DOHH2 (cell line): ENCODE data around the gene PSMD4.

Source experiments
- H3F3A ChIP-seq: fragments of 200-600 bp; sonication (generic), shearing (Covaris generic); 2 replicates; pipeline ENCODE4 v1.6.0; 2016; ENCODE audit warnings: antibody characterized with exemption, mild to moderate bottlenecking; ENCODE audit not compliant: control insufficient read depth, insufficient read depth
- H3K27ac ChIP-seq: fragments of 200-600 bp; sonication (generic); 2 replicates; pipeline ENCODE4 v1.5.1; 2014; ENCODE audit warnings: low read depth, mild to moderate bottlenecking, low read length, moderate library complexity
- H3K27me3 ChIP-seq: fragments of 200-600 bp; sonication (generic); 2 replicates; pipeline ENCODE4 v1.6.1; 2014; ENCODE audit warnings: mild to moderate bottlenecking, low read length, mixed read lengths; ENCODE audit not compliant: control insufficient read depth
- H3K36me3 ChIP-seq: fragments of 200-600 bp; sonication (generic); 2 replicates; pipeline ENCODE4 v1.6.1; 2014; ENCODE audit warnings: mild to moderate bottlenecking, low read length, moderate library complexity, mixed read lengths; ENCODE audit not compliant: control insufficient read depth
- H3K4me1 ChIP-seq: fragments of 200-600 bp; sonication (generic); 2 replicates; pipeline ENCODE4 v1.6.1; 2014; ENCODE audit warnings: mild to moderate bottlenecking, low read length, mixed read lengths; ENCODE audit not compliant: control insufficient read depth
- H3K4me2 ChIP-seq: fragments of 200-600 bp; sonication (generic); 2 replicates; pipeline ENCODE4 v1.6.0; 2014; ENCODE audit warnings: mild to moderate bottlenecking, low read length, moderate library complexity
- H3K4me3 ChIP-seq: fragments of 200-600 bp; sonication (generic); 2 replicates; pipeline ENCODE4 v1.5.1; 2014; ENCODE audit warnings: mild to moderate bottlenecking, low read length, mixed read lengths
- H3K79me2 ChIP-seq: fragments of 200-600 bp; sonication (generic); 2 replicates; pipeline ENCODE4 v1.6.1; 2014; ENCODE audit warnings: mild to moderate bottlenecking, low read length, mixed read lengths; ENCODE audit not compliant: control insufficient read depth
- H3K9me2 ChIP-seq: fragments of 200-600 bp; sonication (generic); replicated peaks from 2 replicates; pipeline ENCODE4 v1.6.1; 2014; ENCODE audit warnings: mild to moderate bottlenecking, low read length, mixed read lengths; ENCODE audit not compliant: control insufficient read depth
- H3K9me3 ChIP-seq: fragments of 200-600 bp; sonication (generic); 2 replicates; pipeline ENCODE4 v1.6.1; 2014; ENCODE audit warnings: antibody characterized with exemption, low read length, mixed read lengths; ENCODE audit not compliant: control insufficient read depth, insufficient read depth
- H4K20me1 ChIP-seq: fragments of 200-600 bp; sonication (generic); 2 replicates; pipeline ENCODE4 v1.6.0; 2014; ENCODE audit warnings: low read depth, mild to moderate bottlenecking, antibody characterized with exemption, low read length, moderate library complexity; ENCODE audit not compliant: control insufficient read depth, insufficient read depth
- EZH2phosphoT487 ChIP-seq: fragments of 200-600 bp; sonication (generic); IDR thresholded peaks from 2 replicates; pipeline ENCODE4 v1.6.1; 2017; ENCODE audit warnings: borderline replicate concordance, mild to moderate bottlenecking, antibody characterized with exemption, low read length, moderate library complexity, mixed read lengths
- TF ChIP-seq, protein P1 (sequence below): fragments of 200-600 bp; sonication (generic); IDR thresholded peaks from one replicate; pipeline ENCODE4 v1.5.1; 2014; ENCODE audit warnings: antibody characterized with exemption, mild to moderate bottlenecking, low read depth, low read length; ENCODE audit not compliant: poor library complexity, severe bottlenecking

Gene PSMD4

DNA sequence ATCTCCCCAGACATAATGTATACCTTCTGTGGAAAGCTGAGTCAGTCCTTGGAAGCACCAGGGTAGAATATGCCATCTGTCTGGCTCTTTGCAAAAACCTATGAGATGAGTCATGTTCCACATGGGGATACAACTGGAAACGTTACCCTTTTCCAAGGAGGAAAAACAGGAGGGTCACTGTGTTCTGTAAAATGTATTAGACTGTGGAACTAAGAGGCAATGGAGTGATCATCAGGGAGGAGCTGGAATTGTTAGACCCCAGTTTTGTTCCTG is 16.1 kb upstream of the PSMD4 start:
- no peaks in the 10 kb centered on the region for H3K9me2 ChIP-seq
- TF ChIP-seq, protein P1, sequence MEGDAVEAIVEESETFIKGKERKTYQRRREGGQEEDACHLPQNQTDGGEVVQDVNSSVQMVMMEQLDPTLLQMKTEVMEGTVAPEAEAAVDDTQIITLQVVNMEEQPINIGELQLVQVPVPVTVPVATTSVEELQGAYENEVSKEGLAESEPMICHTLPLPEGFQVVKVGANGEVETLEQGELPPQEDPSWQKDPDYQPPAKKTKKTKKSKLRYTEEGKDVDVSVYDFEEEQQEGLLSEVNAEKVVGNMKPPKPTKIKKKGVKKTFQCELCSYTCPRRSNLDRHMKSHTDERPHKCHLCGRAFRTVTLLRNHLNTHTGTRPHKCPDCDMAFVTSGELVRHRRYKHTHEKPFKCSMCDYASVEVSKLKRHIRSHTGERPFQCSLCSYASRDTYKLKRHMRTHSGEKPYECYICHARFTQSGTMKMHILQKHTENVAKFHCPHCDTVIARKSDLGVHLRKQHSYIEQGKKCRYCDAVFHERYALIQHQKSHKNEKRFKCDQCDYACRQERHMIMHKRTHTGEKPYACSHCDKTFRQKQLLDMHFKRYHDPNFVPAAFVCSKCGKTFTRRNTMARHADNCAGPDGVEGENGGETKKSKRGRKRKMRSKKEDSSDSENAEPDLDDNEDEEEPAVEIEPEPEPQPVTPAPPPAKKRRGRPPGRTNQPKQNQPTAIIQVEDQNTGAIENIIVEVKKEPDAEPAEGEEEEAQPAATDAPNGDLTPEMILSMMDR = no peak
- TF ChIP-seq EZH2phosphoT487 = no peak
- H3K79me2 ChIP-seq = peaks cover 3% of the 10 kb centered on the region
- no peak overlapping the region for H3K4me2 ChIP-seq
- peaks cover 7% of the 10 kb centered on the region; the same call in 1 of the 2 replicates for H3K4me1 ChIP-seq
- H3K4me3 ChIP-seq = no peak overlapping the region
- H3K9me3 ChIP-seq = no peaks in the 10 kb centered on the region
- H3K36me3 ChIP-seq = peaks cover 96% of the 10 kb centered on the region
- no peaks in the 10 kb centered on the region for H3K27me3 ChIP-seq
- no peaks in the 10 kb centered on the region for H3F3A ChIP-seq
- no peak overlapping the region for H3K27ac ChIP-seq
- H4K20me1 ChIP-seq = no peaks in the 10 kb centered on the region; the same call in 1 of the 2 replicates

DNA sequence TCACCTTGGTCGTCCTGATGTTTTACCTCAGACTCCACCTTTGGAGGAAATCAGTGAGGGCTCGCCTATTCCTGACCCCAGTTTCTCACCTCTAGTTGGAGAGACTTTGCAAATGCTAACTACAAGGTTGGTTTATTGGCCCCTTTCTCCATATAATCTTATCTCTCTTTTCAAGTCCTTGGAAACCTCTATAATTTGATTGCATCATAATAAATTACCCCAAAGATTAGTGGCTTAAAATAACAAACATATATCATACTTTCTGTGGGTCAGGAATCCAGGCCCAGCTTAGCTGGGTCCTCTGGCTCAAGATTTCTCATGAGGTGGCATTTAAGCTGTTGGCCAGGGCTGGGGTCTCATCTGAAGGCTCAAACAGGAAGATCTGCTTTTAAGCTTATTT is 12.1 kb upstream of the PSMD4 start:
- no peaks in the 10 kb centered on the region for H3F3A ChIP-seq
- peaks cover 95% of the 10 kb centered on the region for H3K36me3 ChIP-seq
- H3K79me2 ChIP-seq = no peaks in the 10 kb centered on the region
- no peak overlapping the region for H3K4me3 ChIP-seq
- no peaks in the 10 kb centered on the region; the same call in 1 of the 2 replicates for H4K20me1 ChIP-seq
- no peaks in the 10 kb centered on the region for H3K27me3 ChIP-seq
- peaks cover 3% of the 10 kb centered on the region; the same call in 1 of the 2 replicates for H3K4me1 ChIP-seq
- no peak overlapping the region for H3K27ac ChIP-seq
- H3K4me2 ChIP-seq = no peak overlapping the region
- TF ChIP-seq, protein P1 = no peak
- no peak for TF ChIP-seq EZH2phosphoT487
- H3K9me3 ChIP-seq = no peaks in the 10 kb centered on the region
- no peaks in the 10 kb centered on the region for H3K9me2 ChIP-seq

DNA sequence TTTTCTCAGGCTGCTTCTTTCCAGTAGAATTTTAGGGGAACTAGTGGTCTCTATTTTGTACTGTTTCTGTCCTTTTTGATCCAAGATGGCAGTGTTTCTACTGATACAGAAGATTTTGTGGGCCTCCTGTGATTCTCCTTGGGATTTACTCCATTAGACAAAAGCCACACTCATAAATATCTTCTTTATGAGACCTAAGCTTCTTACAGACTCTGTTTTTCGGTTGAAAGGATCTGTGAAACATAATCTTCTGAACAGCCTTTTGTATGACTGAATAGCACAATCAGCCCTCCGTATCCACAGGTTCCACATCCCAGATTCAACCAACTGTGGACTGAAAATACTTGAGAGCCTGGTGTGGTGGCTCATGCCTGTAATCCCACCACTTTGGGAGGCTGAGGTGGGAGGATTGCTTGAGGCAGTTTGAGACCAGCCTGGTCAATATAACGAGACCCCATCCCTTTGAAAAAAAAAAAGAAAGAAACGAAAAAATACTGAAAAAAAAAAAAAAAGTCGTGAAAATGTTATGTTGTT is 10.8 kb upstream of the PSMD4 start:
- no peaks in the 10 kb centered on the region for H3K27me3 ChIP-seq
- H4K20me1 ChIP-seq = no peaks in the 10 kb centered on the region
- no peak overlapping the region for H3K4me2 ChIP-seq
- peaks cover 6% of the 10 kb centered on the region; the same call in 1 of the 2 replicates for H3F3A ChIP-seq
- H3K9me3 ChIP-seq = no peaks in the 10 kb centered on the region
- TF ChIP-seq EZH2phosphoT487 = no peak
- TF ChIP-seq, protein P1 = no peak
- no peaks in the 10 kb centered on the region for H3K4me1 ChIP-seq
- H3K4me3 ChIP-seq = no peak overlapping the region
- peaks cover 95% of the 10 kb centered on the region for H3K36me3 ChIP-seq
- H3K9me2 ChIP-seq = no peaks in the 10 kb centered on the region
- H3K79me2 ChIP-seq = no peaks in the 10 kb centered on the region
- no peak overlapping the region for H3K27ac ChIP-seq
